Measurements from ENCODE around the gene KLHL26.

KLHL26 gene

GRCh38 chr19:18646535-18647370 lies 9.9 kb downstream of the KLHL26 start:
- TF ChIP-seq CTCF (conservative IDR thresholded peaks at IDR 0.05; ENCODE audit: low read depth, low read length): no peak
- no peak for DNase-seq (ENCODE audit: low read depth)
- no peak overlapping the region for H3K4me3 ChIP-seq (ENCODE audit: low read length)

GRCh38 chr19:18647371-18647767 lies 10.5 kb downstream of the KLHL26 start:
- TF ChIP-seq CTCF (conservative IDR thresholded peaks at IDR 0.05; ENCODE audit: low read depth, low read length): no peak
- H3K4me3 ChIP-seq (ENCODE audit: low read length): no peak overlapping the region
- DNase-seq (ENCODE audit: low read depth): no peak

- DNase-seq (ENCODE audit: low read depth): no peak
- H3K4me3 ChIP-seq (ENCODE audit: low read length): no peak overlapping the region
- TF ChIP-seq CTCF (conservative IDR thresholded peaks at IDR 0.05; ENCODE audit: low read depth, low read length): no peak
These were observed 11.0 kb downstream of the KLHL26 start for GRCh38 chr19:18647807-18648206.

- TF ChIP-seq CTCF (conservative IDR thresholded peaks at IDR 0.05; ENCODE audit: low read depth, low read length): no peak
- no peak for DNase-seq (ENCODE audit: low read depth)
- H3K4me3 ChIP-seq (ENCODE audit: low read length): no peak overlapping the region
These were observed 12.1 kb downstream of the KLHL26 start for GRCh38 chr19:18648973-18649315.

GRCh38 chr19:18649371-18650020 lies 12.7 kb downstream of the KLHL26 start:
- no peak overlapping the region for H3K4me3 ChIP-seq (ENCODE audit: low read length)
- DNase-seq (ENCODE audit: low read depth): no peak
- no peak for TF ChIP-seq CTCF (conservative IDR thresholded peaks at IDR 0.05; ENCODE audit: low read depth, low read length)

- TF ChIP-seq CTCF (conservative IDR thresholded peaks at IDR 0.05; ENCODE audit: low read depth, low read length): no peak
- no peak overlapping the region for H3K4me3 ChIP-seq (ENCODE audit: low read length)
- no peak for DNase-seq (ENCODE audit: low read depth)
These were observed 13.2 kb downstream of the KLHL26 start for GRCh38 chr19:18650021-18650390.
